HG03439 (cell line): ENCODE results near the gene ARID4A.
A peak's percentile ranks its signal among the peaks of the same experiment; 100 is the strongest.
"Not testable (repeated sequence)": the region's sequence is repeated elsewhere in the genome, so short reads cannot be mapped to it uniquely, and the experiment has no call there.

ENCODE experiments used
- ATAC-seq: cut with Tn5 transposase; IDR thresholded peaks from one replicate; pipeline ENCODE4 v1.9.1; 2021; ENCODE audit warnings: mild to moderate bottlenecking, moderate library complexity; ENCODE audit not compliant: unreplicated experiment

Gene ARID4A

DNA sequence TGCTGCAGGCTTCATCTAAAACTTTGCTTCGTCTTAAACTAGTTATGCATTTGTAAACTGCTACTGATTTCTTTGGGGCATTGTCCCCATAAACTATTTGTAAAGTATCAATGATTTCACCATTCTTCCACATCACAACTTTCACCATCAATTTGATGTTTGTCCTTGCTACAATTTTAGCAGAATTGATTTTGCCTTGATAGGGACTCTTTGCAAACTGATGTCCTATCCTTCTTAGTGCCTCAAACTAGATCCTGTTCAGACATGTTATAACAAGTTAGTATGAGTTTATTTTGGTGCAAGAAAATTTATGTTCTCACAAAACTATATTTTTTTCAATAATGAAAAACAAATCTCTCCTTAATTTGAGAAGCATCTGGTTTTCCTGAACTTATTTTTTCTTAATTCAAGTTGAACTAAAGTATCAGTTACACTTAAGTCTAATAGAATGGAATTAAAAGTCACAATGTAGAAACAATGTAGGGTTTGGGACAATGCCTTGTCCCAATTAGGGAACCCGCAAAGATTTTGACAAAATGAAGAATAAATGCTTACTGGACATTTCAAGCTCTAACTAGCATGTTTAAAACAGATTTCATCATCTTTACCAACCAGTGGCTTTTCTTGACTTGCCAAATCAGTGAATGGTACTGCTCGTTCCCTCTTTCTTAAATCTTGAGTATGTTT, 10.1 kb upstream of the ARID4A start:
- ATAC-seq = no peak

DNA sequence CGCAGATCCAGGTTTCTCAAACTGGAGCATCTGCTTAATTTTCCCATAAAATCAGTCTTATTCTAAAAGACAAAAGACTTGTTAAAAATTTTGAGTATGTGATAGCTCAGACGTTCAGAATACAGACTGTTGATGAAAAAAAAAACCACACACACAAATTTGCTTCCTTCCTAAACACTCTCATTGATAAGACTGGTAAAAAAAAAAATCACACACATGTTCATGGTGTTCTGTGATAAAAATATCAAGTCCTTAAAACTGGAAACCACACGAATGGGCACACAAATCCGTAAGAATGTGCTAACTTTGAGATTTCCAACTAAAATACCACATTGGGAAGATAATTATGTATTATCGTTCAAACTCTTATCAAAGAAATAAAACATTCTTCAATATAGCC, 6.7 kb upstream of the ARID4A start:
- ATAC-seq = no peak

DNA sequence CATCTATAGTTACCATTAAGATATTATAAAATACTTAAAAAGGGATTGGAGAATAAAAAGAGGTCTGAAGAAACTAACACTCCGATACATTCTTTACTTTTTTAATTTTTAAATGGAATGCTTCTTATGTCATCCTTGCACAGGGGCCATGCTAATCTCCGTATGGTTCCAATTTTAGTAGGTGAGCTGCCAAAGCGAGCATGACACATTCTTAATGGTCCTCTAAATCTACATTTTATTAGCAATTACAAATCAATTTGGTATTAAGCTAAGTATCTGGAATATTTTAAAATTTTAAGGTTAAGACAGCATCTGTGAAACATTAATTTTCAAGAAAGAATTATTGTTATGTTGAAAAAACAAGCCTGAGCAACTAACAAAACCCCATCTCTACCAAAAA, 6.2 kb upstream of the ARID4A start:
- no peak for ATAC-seq

DNA sequence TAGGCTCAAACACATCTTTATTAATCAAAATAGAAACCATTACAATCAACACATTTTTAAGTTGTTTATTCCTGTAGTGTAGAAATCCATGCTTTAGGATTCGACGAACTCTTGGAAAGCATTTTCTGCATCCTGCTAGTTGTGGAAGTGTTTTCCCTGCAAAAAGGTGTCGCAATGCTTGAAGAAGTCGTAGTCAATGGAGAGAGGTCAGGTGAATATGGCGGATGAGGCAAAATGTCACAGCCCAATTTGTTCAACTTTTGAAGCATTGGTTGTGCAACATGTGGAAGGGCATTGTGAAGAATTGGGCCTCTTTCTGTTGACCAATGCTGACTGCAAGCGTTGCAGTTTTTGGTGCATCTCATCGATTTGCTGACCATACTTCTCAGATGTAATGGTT, 4.2 kb upstream of the ARID4A start:
- ATAC-seq = no peak

DNA sequence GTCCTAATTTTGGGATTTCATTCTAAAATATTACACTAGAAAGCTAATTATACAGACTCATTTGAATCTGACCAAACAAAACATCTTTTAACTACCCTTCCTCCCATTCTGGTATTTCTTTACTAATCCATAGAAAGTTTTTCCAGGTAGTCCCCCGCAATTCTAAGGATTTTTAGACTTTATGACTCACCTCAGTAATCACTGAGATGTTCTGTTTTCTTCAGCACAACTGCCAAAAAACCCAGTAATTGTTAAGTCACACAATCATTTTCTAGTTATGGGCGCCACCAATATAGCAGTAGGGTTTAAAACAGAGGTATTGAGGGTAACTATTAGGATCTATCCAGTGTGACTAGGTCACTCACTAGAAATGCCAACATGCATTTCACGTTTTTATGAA, 1.6 kb upstream of the ARID4A start:
- no peak for ATAC-seq

DNA sequence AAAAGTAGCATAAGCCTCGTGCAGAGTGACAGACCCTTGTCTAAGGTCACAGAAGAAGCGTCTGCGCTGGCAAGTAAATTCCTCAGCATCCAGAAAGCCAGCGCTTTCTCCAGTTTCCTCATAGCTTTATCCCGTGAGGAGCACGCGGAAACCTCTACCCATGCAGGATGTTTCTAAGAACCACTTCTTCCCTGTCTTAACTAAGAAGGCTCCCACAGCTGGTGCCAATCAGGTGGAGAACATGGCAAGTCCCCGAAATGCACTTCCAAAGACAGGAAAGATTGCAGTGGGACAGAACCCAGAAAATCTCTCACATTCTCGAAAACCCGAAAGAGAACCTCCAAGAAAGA, 968 bp upstream of the ARID4A start:
- no peak for ATAC-seq

DNA sequence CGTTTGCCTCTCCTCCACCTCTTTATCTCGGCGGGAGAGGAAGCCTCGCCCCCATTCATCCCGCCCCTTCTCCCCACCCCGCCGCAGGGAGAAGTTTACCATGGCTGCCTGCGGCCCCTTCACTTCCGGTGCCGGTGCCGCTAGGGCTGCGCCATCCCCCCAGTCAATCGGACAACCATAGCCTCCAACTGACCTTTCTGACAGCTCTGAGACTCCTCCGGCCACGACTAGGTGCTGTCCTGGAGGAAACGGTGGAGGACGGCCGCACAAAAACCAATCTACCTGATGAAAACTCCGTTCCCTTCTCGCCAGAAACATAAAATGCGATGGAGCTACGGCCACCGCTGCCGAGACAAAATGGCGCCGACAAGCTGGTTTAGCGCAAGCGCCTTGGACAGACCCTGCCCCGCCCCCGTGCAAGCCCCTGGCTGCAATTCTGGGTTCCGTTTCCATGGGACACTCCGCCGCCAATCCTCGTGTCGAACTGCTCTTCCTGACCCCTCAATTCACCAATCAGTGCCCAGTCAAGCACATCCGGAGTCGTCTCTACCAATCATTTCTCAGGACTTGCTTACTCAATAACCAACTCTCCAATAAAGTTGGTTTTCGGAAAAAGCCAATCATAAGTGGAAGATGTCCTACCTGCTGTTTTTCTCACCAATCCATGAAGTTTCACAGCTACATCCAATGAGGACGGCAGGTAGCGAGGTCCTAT, 436 bp upstream of the ARID4A start:
- peak; percentile 81 for ATAC-seq

DNA sequence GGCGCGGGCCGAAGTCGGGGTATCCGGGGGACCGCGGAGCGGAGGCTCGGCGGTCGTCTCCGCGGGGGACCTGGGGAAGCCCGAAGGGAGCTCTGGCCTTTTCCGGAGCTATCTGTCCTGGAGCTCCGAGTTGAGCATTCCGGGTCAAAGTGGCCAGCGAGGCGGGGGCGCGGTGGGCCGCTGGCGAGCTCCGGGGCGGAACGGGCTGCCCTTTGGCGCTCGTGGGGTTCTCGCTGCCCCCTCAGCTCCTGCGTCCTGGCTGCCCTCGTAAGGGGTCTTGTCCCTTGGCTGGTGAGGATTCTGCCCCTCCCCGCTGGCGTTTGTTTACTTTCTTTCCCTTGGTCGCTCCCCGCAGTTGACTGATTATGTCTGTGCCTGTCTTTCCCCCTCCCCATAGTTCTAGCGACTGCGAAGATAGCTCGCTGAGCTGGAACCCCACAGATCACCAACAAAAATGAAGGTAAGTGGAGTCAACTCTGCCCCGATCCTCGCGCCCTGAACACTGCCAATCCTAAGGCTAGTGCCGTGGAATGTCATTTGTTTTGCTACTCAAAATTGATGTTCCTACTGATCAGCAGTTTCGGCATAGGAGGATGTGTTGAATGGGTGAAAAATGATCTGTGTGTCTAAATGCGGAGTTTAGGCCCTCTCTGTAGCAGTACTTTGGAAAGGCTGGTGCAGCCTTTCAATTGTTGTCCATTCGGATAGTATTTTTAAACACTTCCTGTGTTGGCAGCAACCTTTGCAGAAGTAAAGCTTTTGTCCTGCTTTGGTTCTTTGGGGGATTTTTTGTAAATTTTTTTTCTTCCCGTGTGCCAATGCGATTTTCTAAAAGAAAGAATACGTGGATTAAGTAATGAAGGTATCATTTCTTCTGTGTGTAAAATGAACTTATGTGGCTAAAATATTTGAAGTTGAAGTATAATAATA, 1.3 kb downstream of the ARID4A start:
- peak; percentile 14 for ATAC-seq

DNA sequence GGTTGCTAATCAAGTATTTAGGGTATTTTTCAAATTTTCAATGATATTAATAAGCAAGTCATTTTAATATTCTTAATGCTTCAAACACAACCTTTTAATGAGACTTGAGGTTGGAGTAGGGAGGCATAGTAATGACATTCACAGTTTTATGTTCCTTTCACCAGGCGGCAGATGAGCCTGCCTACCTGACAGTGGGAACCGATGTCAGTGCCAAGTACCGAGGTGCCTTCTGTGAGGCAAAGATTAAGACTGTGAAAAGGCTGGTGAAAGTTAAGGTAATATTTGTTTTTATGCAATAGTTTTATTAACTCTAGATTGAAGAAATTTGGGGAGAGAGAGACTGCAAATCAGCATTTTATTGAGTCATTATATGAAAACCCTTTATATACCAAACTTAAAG, 3.1 kb downstream of the ARID4A start:
- ATAC-seq = no peak

DNA sequence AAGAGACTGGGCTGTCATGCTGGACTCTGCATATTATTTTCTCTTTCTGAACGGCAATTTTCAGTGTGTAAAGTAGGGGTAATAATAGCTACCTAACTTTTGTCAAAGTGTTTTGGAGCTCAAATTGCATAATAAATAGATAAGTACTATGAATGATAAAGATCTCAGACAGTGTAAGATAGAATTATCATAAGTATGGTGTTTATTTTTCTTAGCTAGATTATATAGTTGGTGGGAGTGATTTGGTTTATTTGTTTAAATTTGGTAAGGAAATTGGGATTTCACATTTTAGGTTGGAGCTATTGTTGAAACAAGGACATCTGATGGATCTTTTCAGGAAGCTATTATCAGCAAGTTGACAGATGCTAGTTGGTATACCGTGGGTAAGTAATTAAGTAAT, 7.4 kb downstream of the ARID4A start:
- no peak for ATAC-seq

DNA sequence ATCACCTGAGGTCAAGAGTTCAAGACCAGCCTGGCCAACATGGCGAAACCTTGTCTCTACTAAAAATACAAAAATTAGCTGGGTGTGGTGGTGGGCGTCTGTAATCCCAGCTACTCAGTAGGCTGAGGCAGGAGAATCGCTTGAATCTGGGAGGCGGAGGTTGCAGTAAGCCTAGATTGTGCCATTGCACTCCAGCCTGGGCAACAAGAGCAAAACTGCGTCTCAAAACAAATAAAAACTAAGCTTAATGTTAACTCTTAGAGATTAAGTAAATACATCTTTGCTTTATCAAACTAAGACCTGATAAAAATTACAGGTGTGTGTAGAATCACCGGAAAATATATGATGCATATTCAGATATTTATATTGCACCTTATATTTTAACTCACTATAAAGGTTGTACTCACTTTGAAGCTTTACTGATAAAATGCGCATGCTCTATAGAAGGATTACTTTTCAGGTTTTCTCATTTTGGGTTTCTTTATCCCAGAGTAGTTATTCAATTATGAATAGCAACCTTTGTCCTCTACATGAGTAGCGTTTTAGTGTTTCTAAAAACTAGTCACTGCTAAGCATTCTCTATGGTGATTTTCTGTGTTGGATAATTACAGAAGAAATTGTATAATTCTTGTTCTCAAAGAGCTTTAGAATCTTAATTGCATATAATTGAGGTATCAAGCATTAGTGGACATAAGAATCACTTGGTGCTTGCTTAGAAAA, 9.4 kb downstream of the ARID4A start:
- no peak for ATAC-seq

DNA sequence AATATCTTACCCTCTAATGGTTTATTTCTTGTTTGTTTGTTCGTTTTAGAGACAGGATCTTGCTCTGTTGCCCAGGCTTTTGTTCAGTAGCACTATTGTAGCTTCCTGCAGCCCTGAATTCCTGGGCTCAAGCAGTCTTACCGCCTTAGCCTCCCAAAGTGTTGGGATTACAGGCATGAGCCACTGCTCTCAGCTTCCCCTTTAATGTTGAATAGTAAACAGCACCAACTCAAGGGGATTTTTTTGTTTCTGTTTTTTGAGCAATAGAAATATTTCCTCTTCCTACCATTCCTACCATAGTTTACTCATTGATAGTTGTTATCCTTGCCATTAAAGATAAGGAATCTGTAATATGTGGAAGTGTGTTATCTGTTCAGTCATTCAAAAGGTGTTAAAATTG, 10.7 kb downstream of the ARID4A start:
- no peak for ATAC-seq

DNA sequence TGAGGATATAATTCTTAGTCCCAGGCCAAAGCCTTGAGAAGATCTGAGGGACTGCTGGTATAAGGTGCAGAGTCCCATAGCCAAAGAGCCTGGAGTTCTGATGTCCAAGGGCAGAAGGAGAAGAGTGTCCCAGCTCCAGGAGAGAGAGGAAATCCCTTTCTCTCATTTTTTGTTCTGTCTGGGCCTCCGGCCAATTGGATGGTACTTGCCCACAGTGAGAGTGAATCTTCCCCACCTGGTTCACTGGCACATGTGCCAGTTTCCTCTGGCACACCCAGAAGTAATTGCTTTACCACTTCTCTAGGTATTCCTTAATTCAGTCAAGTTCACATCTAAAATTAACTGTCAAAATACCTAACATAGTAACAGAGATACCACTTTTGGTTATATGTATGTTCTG, 15.3 kb downstream of the ARID4A start:
- ATAC-seq = no peak

DNA sequence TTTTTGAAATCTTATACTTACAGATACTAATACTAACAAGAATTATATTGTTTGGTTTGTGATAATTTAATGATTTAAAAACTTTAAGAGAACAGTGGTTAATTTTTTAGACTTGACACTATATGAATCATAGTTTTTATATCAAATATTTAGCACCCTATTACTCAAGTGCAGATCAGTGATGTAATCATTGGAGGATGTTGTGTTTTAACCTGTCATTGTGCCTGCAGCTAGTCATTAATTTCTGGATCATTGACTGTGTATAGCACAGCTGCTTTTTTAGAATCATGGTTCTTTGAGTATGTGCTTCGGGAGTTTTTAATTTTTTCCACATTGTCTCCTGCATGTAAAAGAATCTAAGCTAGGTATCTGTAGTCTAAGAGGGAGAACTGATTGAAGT, 17.3 kb downstream of the ARID4A start:
- no peak for ATAC-seq

DNA sequence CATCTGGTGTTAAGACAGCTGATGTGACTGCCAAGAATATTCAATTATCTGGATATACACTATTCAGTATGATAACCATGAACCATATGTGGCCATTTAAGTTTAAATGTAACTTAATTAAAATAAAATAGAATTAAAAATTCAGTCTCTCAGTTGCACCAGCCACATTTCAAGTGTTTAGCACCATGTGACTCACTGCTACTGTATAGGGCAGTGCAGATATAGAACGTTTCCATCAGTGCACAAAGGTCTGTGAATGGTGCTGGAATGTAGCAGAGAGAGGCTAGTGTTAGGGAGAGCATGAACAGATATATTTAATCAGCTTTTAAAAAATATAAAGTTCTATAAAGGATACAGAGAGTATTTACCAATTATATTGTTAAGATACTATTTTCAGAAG, 28.7 kb downstream of the ARID4A start:
- ATAC-seq = no peak

DNA sequence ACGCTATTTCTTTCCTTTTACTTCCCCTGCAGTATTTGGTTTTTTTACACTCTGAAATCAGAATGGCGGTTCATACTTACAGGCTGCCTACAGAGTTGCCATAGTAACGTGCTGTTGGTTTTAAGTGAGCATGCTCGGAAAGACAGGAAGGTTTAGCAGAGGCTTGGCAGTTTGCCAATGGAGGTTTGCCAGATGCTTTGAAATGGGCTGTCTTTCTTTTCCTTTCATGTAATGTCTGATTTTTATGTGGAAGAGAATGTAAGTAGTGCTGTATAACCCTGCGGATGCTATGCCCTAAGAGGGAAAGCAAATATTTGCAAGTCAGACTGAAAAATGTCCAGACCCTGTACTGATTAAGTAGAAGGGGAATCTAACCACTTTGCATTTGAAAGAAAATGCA, 32.8 kb downstream of the ARID4A start:
- peak; percentile 89 for ATAC-seq

DNA sequence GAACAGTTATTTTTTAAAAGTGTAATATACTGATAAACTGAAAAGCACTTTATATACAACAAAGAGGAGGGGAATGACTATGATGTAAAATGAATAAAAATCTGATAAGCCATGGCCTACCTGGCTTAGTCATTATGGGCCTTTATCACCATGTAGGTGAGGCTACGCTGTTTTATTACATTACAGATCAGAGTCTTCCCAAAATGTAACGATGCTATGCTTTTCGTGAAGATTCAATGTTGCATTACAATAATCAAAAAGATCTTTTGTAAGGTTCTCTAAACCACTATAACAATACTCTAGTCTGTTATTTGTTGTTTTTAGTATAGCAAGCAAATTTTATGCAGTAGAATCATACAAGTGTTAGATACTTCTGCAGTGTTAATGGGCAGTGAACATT, 34.2 kb downstream of the ARID4A start:
- ATAC-seq = no peak

DNA sequence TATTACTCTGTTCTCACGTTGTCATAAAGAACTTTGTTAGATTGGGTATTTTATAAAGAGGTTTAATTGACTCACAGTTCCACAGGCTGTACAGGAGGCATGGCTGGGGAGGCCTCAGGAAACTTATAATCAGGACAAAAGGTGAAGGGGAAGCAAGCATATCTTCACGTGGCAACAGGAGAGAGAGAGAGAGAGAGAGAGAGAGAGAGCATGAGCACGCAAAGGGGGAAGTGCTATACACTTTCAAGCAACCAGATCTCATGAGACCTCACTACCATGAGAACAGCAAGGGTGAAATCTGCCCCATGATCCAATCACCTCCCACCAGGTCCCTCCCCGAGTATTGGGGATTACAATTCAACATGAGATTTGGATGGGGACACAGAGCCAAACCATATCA, 41.3 kb downstream of the ARID4A start:
- ATAC-seq = not testable (repeated sequence)

DNA sequence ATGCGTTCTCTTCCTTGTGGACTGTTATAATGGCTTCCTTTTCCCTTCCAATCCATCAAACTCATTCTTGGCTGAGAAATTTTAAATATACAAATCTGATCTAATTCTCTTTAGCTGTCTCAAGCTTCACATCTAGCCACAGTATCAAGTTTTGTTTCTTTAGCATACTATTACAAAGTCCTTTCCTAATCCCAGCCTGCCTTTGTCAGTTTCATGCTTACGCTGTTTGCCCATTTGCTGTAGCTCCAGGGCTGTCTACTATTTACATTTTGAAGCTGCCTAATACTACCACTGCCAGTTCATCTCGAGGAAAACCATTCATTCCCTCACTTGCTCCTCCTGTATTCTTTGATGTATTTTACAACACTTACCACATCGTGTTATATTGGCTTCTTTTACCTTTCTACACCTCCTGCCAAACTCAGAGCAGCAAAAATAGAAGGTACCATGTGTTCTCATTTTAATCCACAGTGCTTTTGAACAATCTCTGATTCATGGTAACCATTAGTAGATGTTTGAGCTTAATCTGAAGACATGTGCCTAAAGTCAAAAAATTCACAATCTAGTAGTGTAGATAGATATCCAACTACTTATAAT, 42.9 kb downstream of the ARID4A start:
- no peak for ATAC-seq

DNA sequence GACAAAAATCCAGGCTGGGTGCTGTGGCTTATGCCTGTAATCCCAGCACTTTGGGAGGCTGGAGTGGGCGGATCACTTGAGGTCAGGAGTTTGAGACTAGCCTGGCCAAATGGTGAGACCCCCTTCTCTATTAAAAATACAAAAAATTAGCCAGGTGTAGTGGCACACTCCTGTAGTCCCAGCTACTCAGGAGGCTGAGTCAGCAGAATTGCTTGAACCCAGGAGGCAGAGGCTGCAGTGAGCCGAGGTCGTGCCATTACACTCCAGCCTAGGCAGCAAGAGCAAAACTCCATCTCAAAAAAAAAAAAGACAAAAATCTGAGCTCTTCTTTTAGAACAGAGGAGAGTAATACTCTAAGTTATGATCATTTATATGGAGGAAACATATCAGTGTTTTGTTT, 45.2 kb downstream of the ARID4A start:
- not testable (repeated sequence) for ATAC-seq
